ENCODE data around the gene ZNF148.
"Not testable (repeated sequence)": the region's sequence is repeated elsewhere in the genome, so short reads cannot be mapped to it uniquely, and the experiment has no call there.

ZNF148 gene

DNA sequence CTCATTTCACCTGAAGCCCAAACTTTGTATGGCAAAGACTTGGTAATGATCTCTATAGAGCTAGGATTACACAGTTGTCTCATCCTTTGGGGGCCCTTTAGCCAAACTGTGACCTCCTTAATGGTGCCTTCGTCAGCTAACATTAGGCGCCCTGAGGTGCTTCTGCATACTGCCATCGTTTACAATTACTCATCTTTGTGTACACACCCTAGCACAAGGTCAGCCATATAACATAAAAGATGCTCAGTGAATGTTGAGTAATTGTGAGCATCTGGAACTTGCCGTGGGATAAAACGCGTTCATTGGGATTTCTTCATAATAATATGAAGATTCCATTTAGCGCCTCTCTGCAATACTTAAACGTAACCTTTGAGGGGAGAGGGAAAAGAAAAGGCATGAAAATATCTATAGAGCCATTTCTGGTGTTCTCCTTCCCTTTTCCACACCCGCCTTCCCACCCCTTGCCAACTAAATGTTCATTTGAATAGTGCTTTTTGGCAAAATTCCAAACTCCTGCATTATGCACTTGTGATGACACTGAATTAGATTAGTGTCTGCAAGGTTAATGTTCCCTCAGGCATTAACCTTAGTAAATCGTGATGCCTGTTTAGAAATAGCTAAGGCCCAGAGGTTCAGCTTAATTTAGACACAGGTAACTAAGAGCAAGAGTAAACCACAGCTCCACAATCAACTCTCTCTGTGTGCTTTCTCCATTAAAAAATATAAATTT lies 990 bp upstream of the ZNF148 start:
- DNase-seq (ENCODE audit: low spot score), result no peak

DNA sequence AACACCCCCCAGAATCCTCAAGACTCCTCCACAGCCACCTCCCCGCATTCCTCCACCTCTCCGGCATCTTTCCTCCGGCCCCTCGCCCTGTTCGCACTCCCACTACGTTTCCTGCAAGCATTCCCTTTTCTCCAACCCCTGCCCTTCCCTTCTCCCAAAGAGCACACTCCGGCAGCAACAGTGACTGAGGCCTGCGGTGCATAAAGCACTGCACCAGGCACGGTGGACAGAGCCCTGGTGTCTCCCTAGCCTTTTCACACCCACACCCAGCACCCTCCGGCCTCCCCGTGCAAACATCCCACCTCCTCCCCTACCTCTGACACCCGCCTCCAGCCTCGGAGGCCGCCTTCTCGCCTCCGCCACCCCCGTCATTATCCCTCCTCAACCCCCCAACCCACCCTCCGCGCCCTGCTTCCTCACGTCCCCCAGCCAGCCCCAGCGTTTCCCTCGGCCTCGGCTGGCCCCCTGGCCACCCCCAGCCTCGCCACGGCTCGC lies 577 bp downstream of the ZNF148 start:
- peak; percentile 41 for DNase-seq (ENCODE audit: low spot score)

DNA sequence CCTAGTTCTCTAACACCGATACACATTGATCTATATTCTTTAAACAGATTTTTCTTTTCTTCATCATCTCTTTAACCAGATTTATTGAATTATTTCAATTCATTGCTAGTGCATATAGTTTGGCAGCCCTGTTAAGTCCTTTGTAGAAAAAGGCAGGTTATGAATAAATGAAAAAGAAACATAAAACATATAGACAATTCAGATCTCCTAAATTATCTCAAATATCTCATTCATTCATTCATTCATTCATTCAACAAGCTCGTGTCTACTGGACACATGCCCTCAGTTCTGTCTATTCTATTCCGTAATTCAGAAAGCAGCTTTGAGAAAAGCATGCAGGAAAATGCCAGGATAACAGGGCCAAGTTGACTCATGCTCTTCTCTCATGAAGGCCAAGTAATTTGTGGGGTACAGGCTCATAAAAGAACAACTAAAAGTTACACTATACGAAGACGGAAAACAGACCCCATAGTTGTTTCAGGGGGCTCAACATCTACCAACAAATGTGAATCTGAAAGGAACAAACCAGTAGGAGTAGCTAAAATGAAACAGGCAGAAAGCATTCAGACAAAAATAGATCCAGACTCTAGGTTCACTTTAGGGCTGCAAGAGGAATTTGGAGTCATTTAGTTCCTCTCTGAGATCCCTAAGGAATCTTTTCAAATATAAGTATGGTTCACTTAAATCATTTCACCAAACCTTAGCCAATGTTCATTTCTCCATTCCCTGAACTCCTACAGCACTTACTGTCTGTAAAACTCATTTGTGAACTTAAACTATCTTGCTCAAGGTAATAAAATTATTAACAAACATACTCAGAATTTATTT lies 7.5 kb downstream of the ZNF148 start:
- no peak for DNase-seq (ENCODE audit: low spot score)

DNA sequence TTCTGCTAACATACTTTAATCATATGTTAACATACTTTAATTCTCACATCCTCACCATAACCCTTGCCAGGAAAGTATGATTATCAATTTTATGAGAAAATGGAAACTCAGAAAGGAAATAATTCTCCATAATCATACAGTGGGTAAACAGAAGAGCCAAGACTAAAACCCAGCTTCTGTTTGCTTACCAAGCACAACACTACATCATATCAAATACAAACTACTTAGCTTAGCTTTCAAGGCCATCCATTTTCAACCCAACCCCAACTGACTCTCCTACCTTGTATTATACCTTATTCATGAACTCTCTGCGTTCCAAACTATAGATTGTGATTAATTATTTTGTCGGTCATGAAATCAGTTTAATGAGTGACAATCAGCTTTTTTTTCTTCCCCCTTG lies 9.0 kb downstream of the ZNF148 start:
- no peak for DNase-seq (ENCODE audit: low spot score)

DNA sequence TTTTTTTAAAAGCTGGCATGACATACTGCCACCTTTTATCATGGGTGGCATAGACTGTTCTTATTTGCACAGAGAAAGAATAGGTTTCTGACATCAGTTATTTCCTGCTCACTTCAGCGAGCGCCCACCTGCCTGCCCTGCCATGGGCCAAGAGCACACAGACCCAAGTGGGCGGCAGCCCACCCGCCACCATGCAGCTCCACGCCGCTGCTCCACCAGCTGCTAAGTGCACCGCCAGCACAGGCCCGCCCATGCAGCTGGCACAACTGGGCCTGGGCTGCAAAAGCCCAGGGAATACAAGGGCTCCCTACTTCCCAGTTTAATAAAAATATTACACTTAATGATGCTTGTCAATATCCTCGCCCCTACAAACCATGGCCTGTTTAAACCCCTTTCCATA lies 15.4 kb downstream of the ZNF148 start:
- DNase-seq (ENCODE audit: low spot score), result no peak

DNA sequence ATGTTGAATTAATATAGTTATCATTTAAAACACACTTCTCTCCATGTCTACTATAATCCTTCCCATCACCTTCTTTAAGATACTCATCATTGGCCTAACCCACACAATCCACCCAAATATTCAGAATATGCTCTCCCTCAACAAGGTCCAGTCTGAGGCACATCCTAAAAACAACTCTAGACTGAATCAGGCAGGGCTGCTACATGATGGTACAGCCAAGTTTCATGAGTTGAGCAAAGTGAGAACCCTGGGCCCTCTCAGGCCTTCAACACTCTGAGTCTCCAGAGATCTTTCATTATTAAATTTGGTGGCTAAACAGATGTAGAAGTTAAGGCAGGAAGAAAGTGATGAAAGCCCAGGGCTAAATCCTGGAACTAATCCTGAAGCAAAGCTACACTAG lies 16.2 kb downstream of the ZNF148 start:
- no peak for DNase-seq (ENCODE audit: low spot score)

DNA sequence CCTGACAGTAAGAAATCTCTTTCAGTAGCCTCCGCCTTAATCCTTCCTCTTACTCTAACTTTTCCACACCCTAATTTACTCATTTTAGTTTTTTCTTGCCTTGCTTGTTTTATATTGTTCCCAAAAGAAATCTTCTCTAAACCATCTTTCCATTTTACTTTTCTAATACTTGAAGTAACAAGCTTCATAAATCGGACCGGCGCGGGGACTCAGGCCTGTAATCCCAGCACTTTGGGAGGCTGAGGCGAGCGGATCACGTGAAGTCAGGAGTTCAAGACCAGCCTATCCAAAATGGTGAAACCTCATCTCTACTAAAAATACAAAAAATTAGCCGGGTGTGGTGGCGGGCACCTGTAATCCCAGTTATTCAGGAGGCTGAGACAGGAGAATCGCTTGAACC lies 17.3 kb downstream of the ZNF148 start:
- no peak for DNase-seq (ENCODE audit: low spot score)

DNA sequence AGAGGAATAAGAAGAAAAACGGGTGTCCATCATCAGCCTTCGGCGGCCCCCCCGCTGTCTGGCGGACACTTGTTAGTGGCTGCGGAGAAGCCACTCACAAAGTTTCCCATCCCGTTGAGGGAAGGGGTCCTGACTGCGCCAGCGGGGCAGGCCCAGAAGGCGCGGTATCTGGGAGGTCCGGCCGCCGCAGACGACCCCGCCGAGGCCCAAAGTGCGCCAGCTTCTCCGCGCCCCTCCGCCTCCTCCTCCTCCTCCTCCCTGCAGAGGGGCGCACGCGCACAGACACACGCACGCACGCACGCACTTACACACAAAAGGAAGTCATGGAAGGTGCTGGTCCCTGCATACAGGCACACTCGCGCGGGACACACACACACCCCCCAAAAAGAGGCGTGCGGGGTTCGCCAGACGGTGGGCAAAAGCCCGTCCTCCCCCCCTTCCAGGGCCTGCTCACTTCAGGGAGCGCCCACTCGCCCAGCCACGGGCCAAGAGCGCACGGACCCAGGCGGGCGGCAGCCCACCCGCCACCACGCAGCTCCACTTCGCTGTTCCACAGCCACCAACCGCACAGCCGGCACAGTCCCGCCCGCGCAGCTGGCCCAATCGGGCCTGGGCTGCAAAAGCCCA lies 18.0 kb downstream of the ZNF148 start:
- no peak for DNase-seq (ENCODE audit: low spot score)

DNA sequence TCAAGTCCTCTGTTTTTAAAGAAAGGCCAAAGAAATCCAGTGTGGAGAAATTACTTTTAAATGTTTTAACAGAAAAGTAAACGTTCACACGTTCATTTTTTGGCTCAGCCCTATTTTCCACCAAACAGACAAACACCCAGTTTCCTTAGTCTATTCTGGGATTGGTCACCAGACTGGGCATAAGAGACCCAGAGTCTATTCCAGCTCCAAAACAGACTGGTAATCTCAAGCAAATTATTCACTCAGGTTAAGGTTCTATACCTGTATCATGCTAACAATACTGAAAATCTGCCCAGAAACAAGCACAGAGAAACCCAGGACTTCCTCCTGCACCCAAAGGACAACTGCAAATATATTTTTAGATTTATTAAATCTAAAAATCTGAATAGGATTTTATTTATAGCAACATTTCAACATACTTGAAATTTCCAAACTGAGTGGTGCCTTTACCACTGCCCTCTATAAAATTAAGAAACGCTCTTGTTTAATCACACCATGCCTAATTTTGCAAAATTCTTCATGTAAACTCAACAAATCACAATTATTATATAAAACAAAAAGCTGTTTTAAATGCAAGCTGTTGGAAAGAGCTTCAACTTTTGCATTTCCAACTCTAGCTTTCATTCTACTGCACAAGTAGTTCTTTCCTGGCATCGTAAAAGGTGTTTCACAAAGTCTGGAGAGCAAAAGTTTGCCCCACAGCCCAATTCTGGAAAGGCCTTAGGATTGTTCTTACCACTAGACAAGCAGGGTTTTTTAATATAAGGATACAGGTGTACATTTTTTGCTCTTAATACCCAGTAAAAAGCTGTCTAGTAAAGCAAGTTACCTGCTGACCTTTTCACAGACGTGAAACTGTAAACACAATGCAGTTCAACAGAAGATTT lies 18.7 kb downstream of the ZNF148 start:
- DNase-seq (ENCODE audit: low spot score), result no peak

DNA sequence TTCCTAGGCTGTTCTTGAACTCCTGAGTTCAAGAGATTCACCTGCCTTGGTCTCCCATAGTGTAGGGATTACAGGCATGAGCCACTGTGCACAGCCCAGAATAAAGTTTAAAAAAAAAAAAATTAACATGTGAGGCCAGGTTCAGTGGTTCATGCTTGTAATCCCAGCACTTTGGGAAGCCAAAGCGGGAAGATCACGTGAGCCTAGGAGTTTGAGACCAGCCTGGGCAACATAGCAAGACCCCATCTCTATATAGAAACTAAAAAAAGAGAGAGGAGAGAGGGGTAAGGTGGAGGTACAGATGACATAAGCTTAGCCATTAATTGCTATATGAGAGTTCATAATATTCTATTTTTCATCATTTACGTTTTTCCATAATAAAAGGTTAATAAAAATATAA lies 21.5 kb downstream of the ZNF148 start:
- DNase-seq (ENCODE audit: low spot score), result no peak

DNA sequence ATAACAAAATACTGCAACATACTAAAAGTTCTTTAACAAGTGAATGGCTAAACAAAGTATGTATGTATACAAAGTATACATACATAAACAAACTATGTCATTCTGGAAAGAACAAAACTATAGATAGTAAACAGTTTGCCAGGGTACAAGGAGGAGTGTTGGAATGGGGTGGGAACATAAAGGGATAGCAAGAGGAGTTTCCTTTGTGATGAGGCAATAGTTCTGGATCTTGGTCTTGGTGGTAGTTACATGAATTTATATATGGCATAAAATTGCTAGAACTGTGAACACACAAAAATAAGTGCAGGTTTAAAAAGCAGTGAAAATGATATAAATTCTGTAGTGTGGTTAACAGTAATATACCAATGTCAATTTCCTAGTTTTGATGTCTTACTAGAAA lies 22.0 kb downstream of the ZNF148 start:
- no peak for DNase-seq (ENCODE audit: low spot score)

DNA sequence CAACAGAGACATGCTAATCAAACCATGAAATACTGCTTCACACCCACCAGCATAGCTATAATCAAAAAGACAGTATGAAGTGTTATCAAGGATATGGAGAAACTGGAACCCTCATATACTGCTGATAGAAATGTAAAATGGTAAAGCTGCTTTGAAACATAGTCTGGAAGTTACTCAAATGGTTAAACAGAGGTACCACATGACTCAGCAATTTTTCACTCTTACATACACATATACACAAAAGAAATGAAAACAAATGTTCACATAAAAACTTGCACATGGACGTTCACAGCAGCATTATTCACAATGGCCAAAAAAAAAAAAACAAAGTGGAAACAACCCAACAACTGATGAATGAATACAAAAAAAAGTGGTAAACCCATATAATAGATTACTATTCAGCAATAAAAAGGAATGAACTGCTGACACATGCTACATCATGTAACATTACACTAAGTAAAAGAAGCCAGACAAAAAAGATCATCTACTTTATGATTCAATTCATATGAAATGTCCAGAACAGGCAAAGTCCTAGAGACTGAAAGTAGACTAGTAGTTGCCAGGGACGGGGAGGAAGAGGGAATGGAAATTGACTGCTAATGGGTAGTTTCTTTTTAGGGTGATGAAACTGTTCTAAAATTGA lies 23.2 kb downstream of the ZNF148 start:
- peak; percentile 20 for DNase-seq (ENCODE audit: low spot score)

DNA sequence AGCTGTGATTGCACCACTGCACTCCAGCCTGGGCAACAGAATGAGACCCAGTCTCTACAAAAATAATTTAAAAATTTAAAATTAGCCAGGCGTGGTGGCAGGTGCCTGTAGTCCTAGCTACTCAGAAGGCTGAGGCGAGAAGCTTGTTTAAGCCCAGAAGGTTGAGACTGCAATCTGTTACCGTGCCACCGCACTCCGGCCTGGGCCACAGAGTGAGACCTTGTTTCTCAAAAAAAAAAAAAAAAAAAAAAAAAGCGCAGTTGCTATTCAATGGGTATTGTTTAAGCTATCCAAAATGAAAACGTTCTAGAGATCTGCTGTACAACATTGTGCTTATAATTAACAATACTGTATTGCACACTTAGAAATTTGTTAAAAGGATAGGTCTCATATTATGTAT lies 24.0 kb downstream of the ZNF148 start:
- no peak for DNase-seq (ENCODE audit: low spot score)

DNA sequence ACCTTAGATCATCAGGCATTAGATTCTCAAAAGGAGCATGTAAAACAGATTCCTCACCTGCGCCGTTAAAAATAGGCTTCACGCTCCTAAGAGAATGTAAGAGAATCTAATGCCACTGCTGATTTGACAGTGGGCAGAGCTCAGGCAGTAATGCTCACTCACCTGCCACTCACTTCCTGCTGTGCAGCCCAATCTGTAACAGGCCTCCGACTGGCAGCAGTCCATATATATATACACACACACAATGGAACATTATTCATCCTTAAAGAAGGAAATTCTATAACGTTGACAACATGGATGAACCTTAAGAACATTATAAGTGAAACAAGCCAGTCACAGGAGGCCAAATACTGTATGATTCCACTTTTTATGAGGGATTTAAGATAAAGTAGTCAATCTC lies 24.5 kb downstream of the ZNF148 start:
- DNase-seq (ENCODE audit: low spot score), result no peak

DNA sequence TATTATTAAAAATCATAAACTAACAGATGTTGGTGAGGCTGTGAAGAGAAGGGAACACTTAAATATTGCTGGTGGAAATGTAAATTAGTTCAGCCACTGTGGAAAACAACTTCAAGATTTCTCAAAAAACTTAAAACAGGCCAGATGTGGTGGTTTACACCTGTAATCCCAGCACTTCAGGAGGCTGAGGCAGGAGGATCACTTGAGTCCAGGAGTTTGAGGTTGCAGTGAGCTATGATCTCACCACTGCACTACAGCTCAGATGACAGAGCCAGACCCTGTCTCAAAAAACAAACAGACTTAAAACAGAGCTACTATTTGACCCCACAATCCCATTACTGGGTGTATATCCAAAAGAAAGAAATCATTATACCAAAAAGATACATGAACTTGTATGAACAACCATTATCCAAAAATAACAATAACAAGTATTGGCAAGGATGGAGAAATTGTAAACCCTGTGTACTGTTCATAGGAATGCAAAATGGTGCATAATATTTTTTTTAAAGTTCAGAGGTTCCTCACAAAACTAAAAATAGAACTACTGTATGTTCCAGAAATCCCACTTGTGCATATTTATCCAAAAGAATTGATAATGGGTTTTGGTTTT lies 25.5 kb downstream of the ZNF148 start:
- DNase-seq (ENCODE audit: low spot score), result no peak

DNA sequence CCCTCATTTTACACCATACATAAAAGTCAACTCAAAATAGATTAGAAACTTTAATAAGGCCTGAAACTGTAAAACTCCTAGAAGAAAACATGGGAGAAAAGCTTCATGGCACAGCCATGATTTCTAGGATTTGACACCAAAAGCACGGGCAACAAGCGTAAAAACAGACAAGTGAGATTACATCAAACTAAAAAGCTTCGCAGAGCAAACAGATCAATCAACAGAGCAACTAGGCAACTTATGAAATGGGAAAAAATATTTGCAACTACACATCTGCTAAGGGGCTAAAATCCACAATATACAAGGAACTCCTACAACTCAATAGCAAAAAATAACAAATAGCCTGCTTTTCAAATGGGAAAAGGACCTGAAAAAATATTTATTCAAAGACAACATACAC lies 26.1 kb downstream of the ZNF148 start:
- DNase-seq (ENCODE audit: low spot score), result no peak

DNA sequence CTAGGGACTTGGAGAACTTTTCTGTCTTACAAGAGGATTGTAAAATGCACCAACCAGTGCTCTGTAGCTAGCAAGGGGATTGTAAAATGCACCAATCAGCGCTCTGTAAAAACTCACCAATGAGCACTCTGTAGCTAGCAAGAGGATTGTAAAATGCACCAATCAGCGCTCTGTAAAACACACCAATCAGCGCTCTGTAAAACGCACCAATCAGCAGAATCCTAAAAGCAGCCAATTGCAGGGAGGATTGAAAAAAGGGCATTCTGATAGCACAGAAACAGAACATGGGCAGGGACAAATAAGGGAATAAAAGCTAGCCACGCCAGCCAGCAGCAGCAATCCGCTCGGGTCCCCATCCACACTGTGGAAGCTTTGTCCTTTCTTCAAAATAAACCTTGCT lies 31.8 kb downstream of the ZNF148 start:
- DNase-seq (ENCODE audit: low spot score), result not testable (repeated sequence)

DNA sequence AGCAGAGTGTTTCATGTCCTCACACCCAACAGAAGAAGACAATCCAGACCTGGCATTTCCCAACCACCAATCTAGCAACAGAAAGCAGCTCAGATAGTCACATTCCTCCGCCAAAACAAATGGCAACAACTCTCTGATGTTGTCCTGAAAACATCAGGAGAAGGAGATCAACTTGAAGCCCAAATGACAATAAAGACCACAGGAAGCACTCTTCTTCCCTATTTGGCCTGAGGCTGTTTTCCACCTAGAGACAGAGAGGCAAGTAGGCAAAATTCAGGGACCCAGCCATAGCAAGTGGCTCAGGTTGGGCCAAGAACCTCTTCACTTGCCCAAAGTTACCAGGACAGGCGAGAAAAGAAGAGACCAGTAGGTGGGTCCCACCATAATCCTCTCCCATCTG lies 35.0 kb downstream of the ZNF148 start:
- no peak for DNase-seq (ENCODE audit: low spot score)

DNA sequence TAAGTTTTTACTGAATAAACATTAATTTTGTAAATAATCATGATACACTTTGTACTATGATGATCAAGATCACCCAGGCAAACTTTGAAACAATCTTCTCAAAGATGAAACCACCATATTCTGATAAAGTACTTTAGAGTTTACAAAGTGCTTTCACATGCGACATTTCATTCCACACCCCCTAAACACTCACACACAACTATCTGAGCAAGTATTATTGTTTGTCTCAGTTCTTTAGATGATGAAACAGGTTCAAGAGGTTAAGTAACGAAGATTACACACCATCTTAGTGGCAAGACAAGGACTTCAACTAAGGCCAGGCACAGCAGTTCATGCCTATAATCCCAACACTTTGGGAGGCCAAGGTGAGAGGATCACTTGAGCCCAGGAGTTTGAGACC lies 37.6 kb downstream of the ZNF148 start:
- DNase-seq (ENCODE audit: low spot score), result no peak

DNA sequence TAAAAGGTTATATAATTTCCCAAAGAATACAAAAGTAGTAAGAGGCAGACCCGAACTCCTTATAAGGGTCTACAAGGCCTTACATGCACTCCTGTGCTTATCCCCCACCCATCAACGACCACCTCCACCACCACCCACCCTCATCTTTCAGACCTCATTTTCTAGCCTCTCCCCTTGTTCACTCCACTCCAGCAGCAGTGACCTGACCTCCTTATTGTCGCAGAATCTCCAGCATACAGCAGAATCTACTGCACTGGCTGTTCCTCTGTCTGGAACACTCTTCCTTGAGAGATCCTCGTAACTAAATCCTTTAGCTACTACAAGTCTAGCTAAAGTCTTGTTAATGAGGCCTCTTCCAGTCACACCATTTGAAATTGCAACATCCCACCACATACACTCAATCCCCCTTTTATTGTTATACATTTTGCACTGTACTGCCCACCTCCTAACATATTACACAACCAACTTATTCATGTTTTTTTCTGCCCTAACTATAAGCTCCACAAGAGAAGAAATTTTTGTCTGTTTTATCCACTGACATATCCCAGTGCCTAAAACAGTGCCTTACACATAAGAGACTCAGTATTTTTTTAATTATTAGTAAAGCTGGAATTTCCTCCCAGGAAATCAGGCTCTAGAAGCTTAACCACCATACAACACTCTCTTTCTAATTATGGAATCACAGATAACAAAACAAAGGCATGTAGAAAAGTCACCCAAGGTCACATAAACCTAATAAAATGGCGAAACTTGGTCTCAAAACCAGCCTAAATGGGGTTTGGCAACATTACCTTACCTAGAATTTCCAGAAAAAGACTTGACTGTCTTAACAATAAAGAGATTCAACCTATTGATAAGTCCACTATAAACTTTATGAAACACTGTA lies 40.2 kb downstream of the ZNF148 start:
- DNase-seq (ENCODE audit: low spot score), result no peak

Measured in hematopoietic multipotent progenitor cell treated with erythropoietin and hydrocortisone succinate and interleukin-3 and kit ligand, for 17 days (in vitro differentiated cells).